Lung (tissue), 12 donors: ENCODE data around the gene GDF15. TPM values are rescaled to one million over a fixed set of nuclear protein-coding genes. Genes with fewer than 3 reads are reported as not detected.

ENCODE experiments used
- ATAC-seq: fragments of 200-7000 bp; cut with Tn5 transposase; one replicate; pipeline ENCODE4 v1.9.1; 2020; ENCODE audit warnings: moderate number of reproducible peaks; ENCODE audit not compliant: insufficient read depth, low FRiP score
- DNase-seq, 3 donors: peaks; one replicate each; pipeline ENCODE4 v3.0.0-alpha.2; 2013 to 2017
- H3K27ac ChIP-seq, 2 donors: one replicate each; pipeline ENCODE4 v1.5.1; 2013; ENCODE audit warnings: mild to moderate bottlenecking in 2 of 2, moderate library complexity in 2 of 2, control low read depth in 1 of 2, inconsistent platforms in 1 of 2, low read depth in 1 of 2, low read length in 1 of 2
- H3K27me3 ChIP-seq, 3 donors: one replicate each; pipeline ENCODE4 v1.5.1; 2013; ENCODE audit warnings: low read length in 2 of 3; ENCODE audit not compliant: control insufficient read depth in 3 of 3, insufficient read depth in 3 of 3
- H3K36me3 ChIP-seq, 4 donors: one replicate each; pipeline ENCODE4 v1.5.1; 2013; ENCODE audit warnings: low read length in 4 of 4, mild to moderate bottlenecking in 1 of 4, moderate library complexity in 1 of 4; ENCODE audit not compliant: control insufficient read depth in 4 of 4, insufficient read depth in 4 of 4
- H3K4me1 ChIP-seq, 5 donors: one replicate each; pipeline ENCODE4 v1.5.1; 2013; ENCODE audit warnings: low read length in 5 of 5, mild to moderate bottlenecking in 2 of 5, moderate library complexity in 1 of 5; ENCODE audit not compliant: control insufficient read depth in 5 of 5, insufficient read depth in 5 of 5
- H3K4me3 ChIP-seq: one replicate; pipeline ENCODE4 v1.5.1; 2013; ENCODE audit warnings: mild to moderate bottlenecking, control low read depth, moderate library complexity
- H3K9ac ChIP-seq, 2 donors: one replicate each; pipeline ENCODE4 v1.5.1; 2013; ENCODE audit warnings: low read length in 2 of 2, control low read depth in 1 of 2; ENCODE audit not compliant: insufficient read depth in 1 of 2
- H3K9me3 ChIP-seq, 4 donors: one replicate each; pipeline ENCODE4 v1.5.1; 2013; ENCODE audit warnings: low read length in 3 of 4, mild to moderate bottlenecking in 1 of 4, moderate library complexity in 1 of 4; ENCODE audit not compliant: control insufficient read depth in 4 of 4, insufficient read depth in 3 of 4
- WGBS, 2 donors: extraction: QIAGEN DNeasy Blood & Tissue Kit; methylation state at CpG; one replicate each; pipeline ENCODE4 v1.1.7; 2013; 5-methylcytosine and 5-hydroxymethylcytosine counted together
- polyA plus RNA-seq, 2 donors: library from polyadenylated mRNA; stranded (reverse); fragments of 200-250 nt; gene quantifications; one replicate each; pipeline ENCODE4 v1.2.1, GENCODE V29; 2013
- total RNA-seq, 2 donors: library from RNA; depleted of rRNA in 1 of 2; stranded (reverse); fragments of >200 nt in 1 of 2; gene quantifications; one replicate each; pipeline ENCODE4 v1.2.1, GENCODE V29; 2014 to 2021
- TF ChIP-seq, protein P1 (sequence below): IDR thresholded peaks from 2 replicates; pipeline ENCODE4 v1.5.1; 2012; ENCODE audit warnings: mild to moderate bottlenecking; ENCODE audit errors: control extremely low read depth, extremely low read depth
- donor health status: control.
- donor health status: control.
- donor health status: Bipolar disorder and iron deficiency.
- donor health status: healthy.
- donor health status: DM: yes; HTN: yes; CAD: no.

GDF15 gene
- total and polyA plus RNA-seq, 4 donors, result 45.4 to 119 (median 56.8) TPM

DNA sequence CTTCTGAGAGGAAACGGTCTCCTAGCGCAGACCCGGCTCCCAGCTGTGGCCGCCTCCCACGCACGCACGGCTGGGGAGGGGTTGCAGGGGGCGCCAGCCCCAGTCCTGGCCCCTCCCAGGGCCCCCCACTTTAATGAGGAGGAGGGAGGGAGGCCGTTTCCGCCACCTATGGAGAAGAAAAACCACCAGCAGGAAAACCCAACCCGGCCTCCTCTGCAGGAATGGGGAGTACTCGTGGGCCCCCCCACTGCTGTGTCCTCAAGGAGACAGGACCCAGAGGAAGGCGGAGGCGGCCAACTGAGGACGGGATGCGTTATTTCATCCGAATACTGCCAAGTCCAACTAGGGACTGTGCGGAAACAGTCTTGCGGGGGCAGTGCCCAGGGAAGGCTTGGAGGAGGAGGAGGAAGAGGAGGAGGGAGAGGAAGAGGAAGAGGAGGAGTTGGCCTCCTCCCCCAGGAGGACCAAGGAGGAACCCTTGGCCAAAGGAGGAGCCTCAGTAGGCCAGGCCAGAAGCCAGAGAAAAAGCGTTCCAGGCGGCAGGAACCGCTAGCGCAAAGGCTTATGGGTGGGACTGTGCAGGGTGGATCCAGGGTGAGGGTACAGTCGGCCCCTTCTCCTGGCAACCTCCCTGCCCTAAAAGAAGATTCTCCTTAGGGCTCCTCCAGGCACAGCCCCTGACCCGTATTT, 29.4 kb downstream of the GDF15 start:
- peaks cover 0 to 45% (median 37%) of the 10 kb centered on the region in 5 donors for H3K4me1 ChIP-seq
- 8 to 23% methylated on average over 24 to 25 of the region's 25 CpGs for WGBS, 2 donors
- no peak for ATAC-seq

DNA sequence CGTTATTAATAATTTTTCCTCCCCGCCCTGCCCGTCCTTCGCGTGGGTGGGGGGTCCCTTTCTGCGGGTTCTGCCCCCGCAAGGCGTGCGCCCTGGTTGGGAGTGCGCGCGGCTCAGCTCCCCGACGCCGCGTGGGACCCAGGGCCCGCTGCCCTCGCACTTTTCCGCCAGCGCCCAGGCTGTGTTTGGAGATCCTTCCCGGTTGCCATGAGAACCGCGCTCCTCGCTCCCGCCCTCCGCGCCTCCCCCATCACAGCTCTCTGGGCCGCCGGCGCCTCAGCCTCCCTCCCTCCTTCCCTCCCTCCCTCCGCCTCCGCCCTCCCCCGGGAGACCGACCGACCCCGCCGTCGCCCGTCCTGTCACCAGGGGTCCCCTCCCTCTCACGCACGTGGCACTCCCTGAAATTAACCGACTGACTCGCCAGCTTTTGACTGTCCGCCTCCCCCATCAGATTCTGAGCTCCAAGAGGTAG, 30.9 kb downstream of the GDF15 start:
- H3K36me3 ChIP-seq, result no peaks in the 10 kb centered on the region
- ATAC-seq (peak; percentile 33), DNase-seq (peak; percentile 97 to 98 (median 98))
- peak overlapping the region; percentile 89 to 95 for H3K27ac ChIP-seq
- WGBS, 2 donors, result 0 to 1% methylated on average over 42 to 44 of the region's 44 CpGs
- TF ChIP-seq, protein P1, sequence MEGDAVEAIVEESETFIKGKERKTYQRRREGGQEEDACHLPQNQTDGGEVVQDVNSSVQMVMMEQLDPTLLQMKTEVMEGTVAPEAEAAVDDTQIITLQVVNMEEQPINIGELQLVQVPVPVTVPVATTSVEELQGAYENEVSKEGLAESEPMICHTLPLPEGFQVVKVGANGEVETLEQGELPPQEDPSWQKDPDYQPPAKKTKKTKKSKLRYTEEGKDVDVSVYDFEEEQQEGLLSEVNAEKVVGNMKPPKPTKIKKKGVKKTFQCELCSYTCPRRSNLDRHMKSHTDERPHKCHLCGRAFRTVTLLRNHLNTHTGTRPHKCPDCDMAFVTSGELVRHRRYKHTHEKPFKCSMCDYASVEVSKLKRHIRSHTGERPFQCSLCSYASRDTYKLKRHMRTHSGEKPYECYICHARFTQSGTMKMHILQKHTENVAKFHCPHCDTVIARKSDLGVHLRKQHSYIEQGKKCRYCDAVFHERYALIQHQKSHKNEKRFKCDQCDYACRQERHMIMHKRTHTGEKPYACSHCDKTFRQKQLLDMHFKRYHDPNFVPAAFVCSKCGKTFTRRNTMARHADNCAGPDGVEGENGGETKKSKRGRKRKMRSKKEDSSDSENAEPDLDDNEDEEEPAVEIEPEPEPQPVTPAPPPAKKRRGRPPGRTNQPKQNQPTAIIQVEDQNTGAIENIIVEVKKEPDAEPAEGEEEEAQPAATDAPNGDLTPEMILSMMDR, result no peak
- H3K4me3 ChIP-seq, result no peak overlapping the region
- H3K9me3 ChIP-seq, result no peaks in the 10 kb centered on the region
- H3K27me3 ChIP-seq, result no peaks in the 10 kb centered on the region
- H3K4me1 ChIP-seq, result peaks cover 0 to 57% (median 42%) of the 10 kb centered on the region in 5 donors
- peak overlapping the region; percentile 73 to 74 for H3K9ac ChIP-seq

More for the DNA sequence above, 29.4 kb downstream of the GDF15 start:
- Histone ChIP-seq H3K4me3 (no peak overlapping the region), H3K9me3 (no peaks in the 10 kb centered on the region), H3K27me3 (no peaks in the 10 kb centered on the region), H3K9ac (peak overlapping the region in 1 of 2 donors; percentile 74), H3K36me3 (no peaks in the 10 kb centered on the region), H3K27ac (peak overlapping the region; percentile 89 to 95)
- peak; percentile 87 to 95 (median 89) for DNase-seq
- TF ChIP-seq, protein P1, result no peak

GRCh38 chr19:18417250-18418028, 31.5 kb downstream of the GDF15 start:
- TF ChIP-seq, protein P1, result no peak
- Histone ChIP-seq H3K27ac (peak overlapping the region; percentile 89 to 95), H3K9ac (peak overlapping the region in 1 of 2 donors; percentile 56), H3K4me1 (peaks cover 0 to 57% (median 42%) of the 10 kb centered on the region in 5 donors), H3K4me3 (no peak overlapping the region), H3K36me3 (no peaks in the 10 kb centered on the region), H3K27me3 (no peaks in the 10 kb centered on the region), H3K9me3 (no peaks in the 10 kb centered on the region)
- peak; percentile 7 for ATAC-seq
- 1% methylated on average over 39 to 53 of the region's 53 CpGs for WGBS, 2 donors
- DNase-seq, result peak; percentile 94 to 96 (median 95)
